Stimulated activated CD8-positive, alpha-beta memory T cell treated with anti-CD3 and anti-CD28 coated beads, Interleukin-7, amount 100 ng/mL, for 24 hours (primary cell): ENCODE data around the gene DGLUCY.
"Not testable (repeated sequence)": the region's sequence is repeated elsewhere in the genome, so short reads cannot be mapped to it uniquely, and the experiment has no call there.

Experiments
- DNase-seq: peaks from one replicate; pipeline ENCODE4 v3.0.0-alpha.2; 2020; ENCODE audit warnings: low read depth

The DGLUCY gene

DNA sequence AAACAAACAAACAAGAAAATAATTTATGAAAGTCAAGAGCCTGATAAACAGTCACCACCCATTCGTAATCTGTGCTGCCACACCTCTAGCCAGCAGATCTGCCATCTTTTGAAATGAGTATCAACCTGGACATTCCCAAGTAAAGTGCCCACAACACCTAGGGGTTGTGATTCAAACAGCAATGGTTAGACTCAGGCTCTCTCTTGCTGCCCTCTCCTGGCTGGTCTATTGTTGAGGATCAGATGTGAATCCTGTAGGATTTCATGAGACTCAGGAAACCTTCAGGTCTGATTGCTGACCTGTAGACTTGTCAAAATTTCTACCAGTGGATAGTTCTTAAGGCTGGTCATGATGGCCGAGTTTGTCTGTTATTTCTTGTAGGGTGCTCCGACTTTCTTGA lies 26.8 kb downstream of the DGLUCY start:
- no peak for DNase-seq

DNA sequence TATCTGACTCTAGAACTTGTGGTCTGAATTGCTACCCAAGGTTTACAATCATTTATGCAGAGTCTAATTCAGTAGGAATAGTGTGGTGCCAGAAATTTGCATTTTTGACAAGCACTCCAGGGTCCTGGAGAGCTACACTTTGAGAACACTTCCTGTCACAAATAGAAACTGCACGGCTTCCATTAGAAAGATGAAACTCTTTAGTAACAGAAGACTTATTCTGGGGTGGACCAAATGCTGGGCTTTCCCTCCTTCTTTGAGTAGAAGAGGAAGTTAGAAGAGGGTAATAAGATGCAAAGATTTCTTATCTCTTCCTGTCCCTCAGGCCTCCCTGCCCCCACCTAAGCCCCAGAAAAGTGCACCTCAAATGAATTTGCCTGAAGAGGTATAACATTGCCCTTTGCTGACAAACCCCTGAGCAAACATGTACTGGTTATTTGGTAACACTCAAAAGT lies 28.4 kb downstream of the DGLUCY start:
- DNase-seq, result no peak

DNA sequence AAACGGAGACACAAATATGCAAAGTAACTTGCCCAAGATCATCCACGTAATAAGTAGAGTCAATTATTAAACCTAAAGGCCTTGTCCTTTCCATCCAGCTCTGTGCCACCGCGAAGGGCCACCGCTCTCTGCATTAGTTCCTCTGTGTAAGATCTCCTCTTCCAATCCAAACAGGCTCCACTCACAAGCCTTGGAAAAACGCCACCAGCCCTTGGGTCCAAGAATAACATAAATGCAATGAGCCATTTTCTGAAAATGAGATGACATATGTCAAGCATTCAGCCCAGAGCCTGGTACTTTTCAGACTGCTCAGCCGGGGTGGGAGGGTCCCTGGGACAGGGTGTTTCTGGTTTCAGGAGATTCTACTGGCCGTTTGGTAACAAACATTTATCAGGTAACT lies 30.0 kb downstream of the DGLUCY start:
- DNase-seq, result no peak

DNA sequence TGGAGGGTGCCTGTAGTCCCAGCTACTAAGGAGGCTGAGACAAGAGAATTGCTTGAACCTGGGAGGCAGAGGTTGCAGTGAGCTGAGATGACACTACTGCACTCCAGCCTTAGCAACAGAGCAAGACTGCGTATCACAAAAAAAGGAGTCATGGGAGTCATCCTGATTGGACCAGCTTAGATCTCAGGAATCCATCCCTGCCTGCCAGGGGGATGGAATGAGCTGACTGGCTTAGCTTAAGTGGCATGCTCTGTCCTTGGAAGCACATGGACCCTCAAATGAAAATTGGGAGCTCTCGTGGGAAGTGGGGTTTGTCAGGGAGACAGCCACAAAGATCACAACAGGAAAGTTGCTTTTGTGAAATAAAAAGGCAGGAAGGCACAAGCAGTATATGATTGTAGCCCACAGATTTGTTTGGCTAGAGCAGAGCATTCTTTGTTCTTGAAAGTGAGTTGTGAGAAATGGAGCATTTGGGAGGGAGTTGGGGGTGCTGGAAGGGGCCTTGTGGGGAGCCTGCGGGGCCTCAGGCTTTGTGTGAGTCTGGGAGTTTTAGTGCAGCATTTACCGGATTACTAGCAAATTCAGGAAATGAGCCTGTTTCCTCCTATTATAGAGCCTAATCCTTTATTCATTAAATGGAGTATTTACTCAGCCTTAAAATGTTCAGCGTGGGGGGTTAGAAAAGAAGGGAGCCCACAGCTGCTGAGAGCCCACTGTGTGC lies 30.7 kb downstream of the DGLUCY start:
- no peak for DNase-seq

DNA sequence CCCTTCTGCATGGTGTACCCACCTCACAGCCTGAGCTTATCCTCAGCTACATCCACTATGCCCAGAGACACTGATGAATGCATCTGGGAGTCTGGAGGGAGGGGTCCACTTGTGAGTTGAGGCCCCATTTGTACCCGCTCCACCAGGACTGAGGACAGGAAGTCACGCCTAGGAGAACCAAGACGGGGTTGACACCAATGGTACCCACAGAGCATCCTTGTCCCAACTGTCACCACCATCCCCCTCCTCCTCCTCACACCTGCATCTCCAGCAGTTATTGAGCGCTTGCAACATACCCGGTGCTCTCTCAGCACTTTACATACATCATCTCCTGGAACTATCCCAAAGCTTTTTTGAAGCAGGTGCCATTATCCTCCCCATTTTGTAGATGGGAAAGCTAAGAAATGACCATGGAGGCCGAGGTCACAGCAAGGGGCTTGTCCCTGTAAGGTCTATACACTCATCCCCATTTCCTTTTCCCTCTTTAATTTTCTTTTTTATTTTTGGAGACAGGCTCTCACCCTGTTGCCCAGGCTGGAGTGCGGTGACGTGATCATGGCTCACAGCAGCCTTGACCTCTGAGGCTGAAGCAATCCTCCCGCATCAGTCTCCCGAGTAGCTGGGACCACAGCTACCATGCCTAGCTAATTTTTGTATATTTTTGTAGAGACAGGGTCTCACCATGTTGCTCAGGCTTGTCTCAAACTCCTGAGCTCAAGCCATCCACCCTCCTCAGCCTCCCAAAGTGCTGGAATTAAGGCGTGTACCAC lies 31.7 kb downstream of the DGLUCY start:
- DNase-seq, result no peak

DNA sequence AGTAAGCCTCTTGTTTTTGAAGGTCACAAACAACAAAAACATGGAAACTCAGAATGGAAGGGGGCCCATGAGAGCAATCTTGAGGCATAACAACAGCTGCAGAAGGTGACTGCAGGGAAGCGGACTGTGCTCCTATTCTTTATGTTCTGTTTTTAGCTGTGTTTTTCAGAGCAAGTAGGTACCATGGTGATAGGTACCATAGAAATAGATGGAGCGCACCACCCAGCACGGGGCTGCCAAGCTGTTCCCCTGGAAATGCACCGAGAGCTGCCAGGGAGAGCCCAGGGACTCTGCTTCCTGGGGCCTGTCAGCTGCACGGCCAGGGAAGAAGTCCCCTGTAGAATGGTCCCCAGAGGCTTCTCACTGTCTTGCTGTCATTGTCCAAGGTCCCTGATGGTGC lies 32.8 kb downstream of the DGLUCY start:
- no peak for DNase-seq

DNA sequence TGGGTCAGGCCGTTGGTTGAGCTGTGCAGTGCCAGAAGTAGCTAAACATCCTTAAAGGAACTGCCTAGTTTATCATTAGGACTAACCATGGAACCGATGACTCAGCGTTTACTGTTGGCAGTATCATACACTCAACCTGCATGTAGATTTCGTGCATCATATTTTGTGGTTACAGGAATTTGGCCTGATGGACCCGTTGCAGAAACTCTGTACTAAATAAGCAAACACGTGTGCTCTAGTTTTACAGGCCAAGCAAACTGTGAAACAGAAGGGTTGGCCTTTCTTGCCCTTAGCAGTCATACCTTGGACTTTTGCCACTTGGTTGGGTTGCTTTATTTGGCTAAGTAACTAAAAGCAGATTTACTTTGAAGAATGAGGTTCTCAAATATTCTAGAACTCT lies 35.6 kb downstream of the DGLUCY start:
- DNase-seq, result no peak

DNA sequence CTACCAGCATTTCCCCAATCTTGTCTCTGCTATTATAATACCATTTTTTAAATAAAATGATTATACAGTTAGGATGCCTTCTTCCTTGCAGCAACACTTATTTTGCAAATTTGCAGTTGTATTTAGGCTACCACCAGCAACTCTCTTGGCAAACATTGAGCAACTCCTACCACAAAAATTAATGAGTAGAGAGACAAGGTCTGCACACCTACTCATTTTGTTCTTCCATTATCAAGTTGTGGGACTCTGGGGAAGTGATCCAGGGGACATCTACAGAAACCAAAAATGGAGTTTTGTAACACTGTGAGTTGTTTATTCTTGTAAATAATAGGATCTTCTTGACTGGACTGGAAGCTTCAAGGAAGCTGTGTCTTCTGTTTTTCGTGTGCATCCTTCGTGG lies 38.6 kb downstream of the DGLUCY start:
- no peak for DNase-seq

DNA sequence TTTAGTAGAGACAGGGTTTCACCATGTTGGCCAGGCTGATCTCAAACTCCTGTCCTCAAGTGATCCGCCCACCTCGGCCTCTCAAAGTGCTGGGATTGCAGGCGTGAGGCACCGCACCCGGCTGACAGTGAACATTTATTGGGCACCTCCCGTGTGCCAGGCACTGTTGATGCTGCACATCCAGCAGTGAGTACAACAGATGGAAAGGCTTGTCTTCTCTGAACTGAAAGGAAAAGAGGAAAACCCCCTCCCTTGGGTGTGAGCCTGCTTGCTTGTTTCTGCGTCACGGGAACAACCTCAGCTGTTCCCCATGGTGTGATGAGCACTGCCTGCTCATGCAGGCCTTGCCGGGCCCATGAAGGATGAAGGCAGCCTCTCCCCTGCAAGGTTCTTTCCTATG lies 39.5 kb downstream of the DGLUCY start:
- no peak for DNase-seq

DNA sequence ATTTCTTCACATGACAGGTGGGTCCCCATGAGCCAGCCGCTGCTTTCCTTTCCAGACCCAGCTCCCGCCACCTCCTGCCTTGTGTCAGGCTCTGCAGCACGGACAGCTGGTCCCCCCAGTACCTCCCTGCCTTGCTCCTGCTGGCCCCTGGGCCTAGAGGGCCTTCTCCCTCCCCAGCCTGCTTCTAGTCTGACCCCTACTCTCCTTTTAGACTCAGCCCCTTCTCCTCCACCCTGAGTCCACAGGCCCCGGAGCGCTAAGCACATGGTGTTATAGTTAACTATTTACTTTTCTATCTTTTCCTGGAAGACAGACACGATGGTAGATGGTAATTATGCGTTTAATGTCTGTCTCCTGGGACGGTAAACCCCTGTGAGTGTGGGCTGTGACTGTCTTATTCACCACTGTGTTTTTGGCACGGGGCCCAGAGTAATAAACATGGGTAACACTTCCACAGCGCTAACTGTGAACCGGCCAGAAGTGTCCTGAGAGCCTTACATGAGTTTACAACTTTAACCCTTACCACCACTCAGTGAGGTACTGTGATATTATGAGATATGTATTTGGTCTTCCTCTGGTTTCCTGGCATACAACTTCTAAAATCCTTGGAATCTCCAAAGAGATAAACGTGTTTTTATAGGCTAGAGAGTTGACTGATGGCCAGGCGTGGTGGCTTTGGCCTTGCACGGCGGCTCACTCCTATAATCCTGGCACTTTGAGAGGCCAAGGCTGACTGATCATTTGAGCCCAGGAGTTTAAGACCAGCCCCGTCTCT lies 41.2 kb downstream of the DGLUCY start:
- DNase-seq, result no peak

DNA sequence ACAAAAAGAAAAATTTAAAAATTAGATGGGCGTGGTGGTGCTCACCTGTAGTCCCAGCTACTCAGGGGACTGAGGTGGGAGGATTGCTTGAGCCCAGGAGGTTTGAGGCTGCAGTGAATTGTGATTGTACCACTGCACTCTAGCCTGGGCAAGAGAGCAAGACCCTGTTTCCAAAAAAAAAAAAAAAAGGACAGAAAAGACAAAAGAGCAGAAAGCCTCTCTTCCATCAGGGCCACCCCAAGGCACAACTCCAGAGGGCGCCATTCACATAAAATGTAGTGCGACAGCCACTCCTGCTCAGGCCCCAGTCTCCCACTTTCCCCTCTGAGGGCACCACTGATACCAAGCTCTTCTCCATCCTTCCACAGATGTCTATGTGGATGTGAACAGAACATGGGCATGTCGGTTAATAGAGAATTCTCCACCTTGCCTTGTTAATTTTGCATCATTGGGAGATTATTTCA lies 41.8 kb downstream of the DGLUCY start:
- no peak for DNase-seq

DNA sequence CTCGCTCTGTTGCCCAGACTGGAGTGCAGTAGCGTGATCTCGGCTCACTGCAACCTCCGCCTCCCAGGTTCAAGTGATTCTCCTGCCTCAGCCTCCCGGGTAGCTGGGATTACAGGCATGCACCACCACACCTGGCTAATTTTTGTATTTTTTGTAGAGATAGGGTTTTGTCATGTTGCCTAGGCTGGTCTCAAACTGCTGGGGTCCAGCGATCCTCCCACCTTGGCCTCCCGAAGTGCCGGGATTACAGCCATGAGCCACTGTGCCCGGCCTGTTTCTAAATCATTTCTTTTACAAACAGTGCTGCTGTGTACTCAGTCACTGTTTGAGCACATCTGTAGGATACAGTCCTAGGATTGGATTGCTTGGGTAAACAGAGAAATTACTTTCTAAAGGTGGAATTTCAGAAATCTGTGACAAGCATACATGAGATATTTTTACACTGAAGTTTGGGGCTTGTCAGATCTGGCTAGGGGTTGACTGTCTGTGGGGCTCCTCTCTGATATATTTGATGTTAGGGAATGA lies 42.3 kb downstream of the DGLUCY start:
- not testable (repeated sequence) for DNase-seq

DNA sequence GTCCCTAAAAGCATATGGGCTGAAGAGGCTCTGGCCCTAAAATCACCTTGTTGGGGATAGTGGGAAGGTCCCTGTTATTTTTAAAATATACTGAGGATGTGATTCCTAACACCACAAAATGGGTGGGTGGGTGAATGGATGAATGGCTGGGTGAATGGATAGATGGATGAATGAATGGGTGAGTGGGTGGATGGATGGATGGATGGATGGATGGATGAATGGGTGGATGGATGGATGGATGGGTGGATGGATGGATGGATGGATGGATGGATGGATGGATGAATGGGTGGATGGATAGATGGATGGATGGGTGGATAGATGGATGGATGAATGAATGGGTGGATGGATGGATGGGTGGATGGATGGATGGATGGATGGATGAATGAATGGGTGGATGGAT lies 43.0 kb downstream of the DGLUCY start:
- DNase-seq, result not testable (repeated sequence)

DNA sequence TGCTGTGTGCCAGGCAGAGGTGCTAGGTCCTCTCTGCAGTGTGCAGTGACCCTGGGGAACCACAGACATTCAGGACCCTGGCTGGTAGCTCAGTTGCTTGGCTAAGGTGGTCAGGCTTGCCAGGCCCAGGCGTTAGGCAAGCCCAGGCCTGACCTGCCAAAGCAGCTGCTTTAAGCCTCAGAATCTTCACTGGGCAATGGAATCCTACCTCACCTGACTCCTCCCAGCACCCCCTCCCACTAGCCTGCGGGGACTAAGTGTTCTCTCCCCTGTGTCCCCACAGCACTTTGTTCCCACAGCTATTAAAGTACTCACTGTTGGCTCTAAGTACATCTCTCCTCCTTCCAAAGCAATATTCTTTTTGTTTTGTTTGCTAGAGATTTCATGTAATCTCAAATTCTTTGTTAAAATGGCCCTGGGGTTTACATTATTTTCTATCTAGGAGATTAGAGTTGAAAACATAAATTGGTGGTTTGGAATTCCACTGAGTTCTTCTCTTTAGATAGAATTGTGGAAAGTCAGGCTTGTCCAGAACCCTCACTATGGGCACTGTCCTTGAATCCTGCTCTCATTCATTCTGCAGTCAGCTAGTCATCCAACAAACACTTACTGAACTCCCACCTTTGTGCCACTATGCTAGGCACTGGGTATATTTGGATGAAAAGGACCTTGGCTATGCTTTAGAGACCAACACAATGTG lies 44.4 kb downstream of the DGLUCY start:
- no peak for DNase-seq

DNA sequence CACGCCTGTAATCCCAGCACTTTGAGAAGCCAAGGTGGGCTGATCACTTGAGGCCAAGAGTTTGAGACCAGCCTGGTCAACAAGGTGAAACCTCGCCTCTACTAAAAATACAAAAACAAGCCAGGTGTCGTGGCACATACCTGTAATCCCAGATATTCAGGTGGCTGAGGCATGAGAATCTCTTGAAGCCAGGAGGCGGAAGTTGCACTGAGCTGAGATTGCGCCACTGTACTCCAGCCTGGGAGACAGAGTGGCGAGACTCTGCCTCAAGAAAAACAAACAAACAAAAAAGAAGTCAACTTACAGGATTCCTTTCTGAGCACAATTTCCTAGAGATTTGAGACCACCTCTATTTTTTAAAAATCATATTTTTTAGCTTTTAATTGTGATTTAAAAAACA lies 45.3 kb downstream of the DGLUCY start:
- no peak for DNase-seq

DNA sequence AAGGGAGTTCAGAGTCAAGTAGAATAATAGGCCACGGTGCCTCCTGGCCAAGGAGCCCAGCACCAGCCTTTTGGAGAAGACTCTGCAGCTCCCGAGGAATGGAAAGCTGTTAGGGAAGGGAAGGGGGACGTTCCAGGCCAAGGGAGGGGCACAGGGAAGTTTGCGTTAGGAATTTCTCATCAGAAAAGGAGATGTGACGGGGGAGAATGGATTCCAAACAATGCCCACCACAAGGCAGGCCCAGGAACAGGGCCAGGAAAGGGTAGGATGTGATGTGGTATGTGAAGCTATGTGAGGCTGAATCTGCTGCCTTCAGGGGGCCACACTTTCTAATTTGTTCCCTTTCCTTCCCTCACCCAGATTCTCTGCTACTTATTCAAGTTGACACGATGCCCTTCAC lies 46.0 kb downstream of the DGLUCY start:
- no peak for DNase-seq

DNA sequence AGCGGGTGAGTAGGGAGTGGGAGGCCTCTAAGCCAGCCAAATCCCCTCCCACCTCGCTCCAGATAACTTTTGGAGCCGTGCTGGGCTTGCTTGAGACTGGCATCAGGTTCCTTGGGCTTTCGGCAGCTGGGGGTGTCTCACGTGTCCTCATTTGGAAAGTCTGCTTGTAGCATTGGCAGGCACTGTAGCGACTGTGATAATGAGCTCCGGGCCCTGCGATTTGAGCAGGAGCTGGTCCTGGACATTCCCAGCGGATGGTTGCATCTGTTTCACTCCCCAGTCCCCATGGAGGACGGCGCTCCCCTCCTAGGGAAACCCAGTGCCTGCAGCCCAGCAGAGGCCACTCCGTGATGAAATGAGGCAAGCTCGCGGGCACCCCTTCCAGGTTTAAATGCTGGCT lies 49.4 kb downstream of the DGLUCY start:
- DNase-seq, result no peak

DNA sequence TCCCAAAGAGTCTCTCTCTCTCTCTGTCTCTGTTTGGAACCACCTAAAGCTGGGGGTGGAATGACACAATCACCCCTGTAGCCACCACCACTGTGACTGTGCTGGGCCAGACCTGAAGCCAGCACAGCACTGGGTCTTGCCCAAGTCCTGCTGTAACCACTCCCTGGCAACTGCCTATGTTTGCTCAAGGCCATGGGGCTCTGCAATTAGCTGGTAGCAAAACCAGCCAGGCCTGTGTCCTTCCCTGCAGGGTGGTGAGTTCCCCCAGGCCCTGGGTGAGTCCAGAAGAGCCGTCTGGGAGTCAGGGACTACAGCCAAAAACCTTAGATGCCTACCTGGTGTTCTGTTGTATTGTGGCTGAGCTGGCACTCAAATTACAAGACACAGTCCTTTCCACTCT lies 50.8 kb downstream of the DGLUCY start:
- no peak for DNase-seq

DNA sequence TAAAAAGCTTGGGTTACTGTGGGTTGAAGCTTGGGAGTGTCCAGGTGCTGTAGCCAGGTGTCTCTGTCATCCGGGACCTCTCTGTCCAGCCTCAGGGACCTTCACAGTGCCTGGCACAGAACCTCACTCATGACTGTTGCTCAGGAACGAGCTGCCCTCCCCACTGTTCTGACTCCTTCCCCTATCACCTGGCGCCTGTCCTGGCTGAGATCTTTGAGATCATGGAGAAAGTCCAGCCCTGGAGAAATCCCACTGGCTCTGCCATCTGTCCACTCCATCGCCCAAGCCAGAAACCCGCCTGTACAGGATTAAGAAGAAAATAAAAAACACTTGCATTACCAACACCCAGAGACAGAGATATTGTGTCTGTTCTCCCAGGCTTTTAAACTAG lies 53.5 kb downstream of the DGLUCY start:
- no peak for DNase-seq

DNA sequence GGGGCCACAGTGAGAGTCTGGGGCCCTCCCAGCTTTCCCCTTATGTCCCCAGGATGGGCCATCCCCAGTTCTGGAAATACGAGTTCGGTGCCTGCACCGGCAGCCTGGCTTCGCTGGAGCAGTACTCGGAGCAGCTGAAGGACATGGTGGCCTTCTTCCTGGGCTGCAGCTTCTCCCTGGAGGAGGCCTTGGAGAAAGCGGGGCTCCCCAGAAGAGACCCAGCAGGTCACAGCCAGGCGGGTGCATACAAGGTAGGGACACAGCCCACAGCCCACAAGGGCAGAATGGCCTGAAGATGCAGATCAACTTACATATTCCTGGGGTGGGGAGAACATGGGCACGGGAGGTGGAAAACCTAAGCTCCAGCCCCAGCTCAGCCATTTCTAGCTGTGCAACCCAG lies 56.1 kb downstream of the DGLUCY start:
- no peak for DNase-seq

DNA sequence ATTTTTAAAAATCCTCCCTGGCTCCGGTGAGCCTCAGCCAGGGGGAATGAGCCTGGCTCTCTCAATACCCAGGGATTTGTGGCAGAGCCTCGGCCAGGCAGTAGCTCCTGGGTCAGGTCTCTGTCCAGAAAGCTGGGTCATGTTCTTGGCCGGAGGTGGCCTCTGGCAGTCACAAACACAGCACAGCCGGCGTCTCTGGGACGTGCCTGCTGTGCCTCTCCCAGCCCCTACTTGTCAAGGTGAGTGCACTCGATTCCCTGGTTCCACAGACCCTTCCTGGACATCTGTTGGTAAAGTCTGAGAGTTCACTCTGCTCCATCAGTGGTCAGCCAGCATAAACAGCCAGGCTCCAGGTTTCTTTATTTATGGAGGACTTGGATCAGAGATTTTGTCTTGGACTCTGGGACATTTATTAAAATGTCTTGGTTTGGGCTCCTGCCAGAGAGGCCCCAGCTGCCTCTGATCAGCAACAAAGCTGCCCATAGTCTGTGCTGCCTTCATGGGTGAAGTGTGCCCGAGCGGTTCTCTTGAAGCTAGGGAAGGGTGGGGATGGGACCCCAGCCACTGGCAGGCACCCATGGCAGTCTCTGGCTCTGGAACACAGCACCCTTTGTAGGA lies 56.7 kb downstream of the DGLUCY start:
- DNase-seq, result no peak

DNA sequence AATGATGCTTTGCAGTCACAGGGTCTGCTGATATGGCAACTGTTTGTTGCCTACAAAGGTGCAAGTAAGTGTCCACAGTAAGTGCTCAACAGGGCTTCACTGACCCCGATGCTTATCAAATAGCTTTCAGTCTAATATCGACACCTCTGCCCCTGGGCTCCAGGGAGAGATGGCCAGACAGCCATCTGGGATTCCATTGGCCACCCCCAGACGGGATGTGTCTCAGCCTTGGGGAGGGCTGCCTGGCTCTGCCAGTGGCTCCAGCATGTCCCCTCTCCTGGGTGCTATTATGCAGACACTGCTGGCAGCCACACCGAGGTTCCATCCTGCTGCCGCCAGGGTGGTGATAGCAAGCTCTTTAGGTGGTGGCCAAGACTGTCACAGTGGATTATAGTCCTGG lies 57.4 kb downstream of the DGLUCY start:
- no peak for DNase-seq
